HAP-1 (cell line): ENCODE data around the gene EIF1.
"Not testable (repeated sequence)": the region's sequence is repeated elsewhere in the genome, so short reads cannot be mapped to it uniquely, and the experiment has no call there.

Experiments used
- DNase-seq, 2 experiments: peaks; one replicate each; pipeline ENCODE4 v3.0.0-alpha.2; 2016 to 2020; ENCODE audit warnings: low spot score in 2 of 2
- H3K27me3 ChIP-seq: fragments of 250-450 bp; sonication (Bioruptor Pico); 2 replicates; pipeline ENCODE4 v1.5.1; 2020; ENCODE audit warnings: low read depth, mild to moderate bottlenecking, moderate library complexity
- H3K36me3 ChIP-seq: fragments of 250-450 bp; sonication (Bioruptor Pico); replicated peaks from 2 replicates; pipeline ENCODE4 v1.5.1; 2020; ENCODE audit warnings: mild to moderate bottlenecking
- H3K4me1 ChIP-seq: fragments of 250-450 bp; sonication (Bioruptor Pico); 2 replicates; pipeline ENCODE4 v1.5.1; 2020; ENCODE audit warnings: mild to moderate bottlenecking
- H3K4me3 ChIP-seq: fragments of 250-450 bp; sonication (Bioruptor Pico); 2 replicates; pipeline ENCODE4 v1.5.1; 2020; ENCODE audit warnings: mild to moderate bottlenecking, moderate library complexity
- H3K9me3 ChIP-seq: fragments of 250-450 bp; sonication (Bioruptor Pico); 2 replicates; pipeline ENCODE4 v1.5.1; 2020; ENCODE audit warnings: mild to moderate bottlenecking, moderate library complexity
- in situ Hi-C: fragments of 300-500 bp; cut with MboI; formaldehyde crosslinking; loops from 3 replicates; pipeline ENCODE4 v1.14.3; 2020; ENCODE audit warnings: low sequenced_read_pairs, inconsistent platforms, mixed read lengths

Gene EIF1

GRCh38 chr17:41678411-41678906 lies 10.2 kb upstream of the EIF1 start:
- Histone ChIP-seq H3K4me3 (no peak overlapping the region), H3K4me1 (peaks cover 4% of the 10 kb centered on the region; the same call in 1 of the 2 replicates), H3K36me3 (no peaks in the 10 kb centered on the region), H3K9me3 (peaks cover 4% of the 10 kb centered on the region), H3K27me3 (no peaks in the 10 kb centered on the region; the same call in 1 of the 2 replicates)
- in situ Hi-C loops, result no loop called here
- no peak for DNase-seq

GRCh38 chr17:41678907-41679739 lies 9.6 kb upstream of the EIF1 start:
- no peaks in the 10 kb centered on the region; the same call in 1 of the 2 replicates for H3K27me3 ChIP-seq
- peaks cover 4% of the 10 kb centered on the region; the same call in 1 of the 2 replicates for H3K4me1 ChIP-seq
- in situ Hi-C loops, result no loop called here
- H3K4me3 ChIP-seq, result no peak overlapping the region
- H3K9me3 ChIP-seq, result peaks cover 4% of the 10 kb centered on the region
- no peaks in the 10 kb centered on the region for H3K36me3 ChIP-seq
- DNase-seq, result no peak

GRCh38 chr17:41679740-41680425 lies 8.8 kb upstream of the EIF1 start:
- H3K9me3 ChIP-seq, result peaks cover 4% of the 10 kb centered on the region
- no peaks in the 10 kb centered on the region for H3K36me3 ChIP-seq
- no peak for DNase-seq
- no peak overlapping the region for H3K4me3 ChIP-seq
- in situ Hi-C loops, result no loop called here
- no peaks in the 10 kb centered on the region; the same call in 1 of the 2 replicates for H3K27me3 ChIP-seq
- peaks cover 4% of the 10 kb centered on the region; the same call in 1 of the 2 replicates for H3K4me1 ChIP-seq

- H3K4me1 ChIP-seq, result peaks cover 4% of the 10 kb centered on the region; the same call in 1 of the 2 replicates
- no peaks in the 10 kb centered on the region; the same call in 1 of the 2 replicates for H3K27me3 ChIP-seq
- no peaks in the 10 kb centered on the region for H3K36me3 ChIP-seq
- in situ Hi-C loops, result no loop called here
- H3K9me3 ChIP-seq, result peaks cover 4% of the 10 kb centered on the region
- no peak overlapping the region for H3K4me3 ChIP-seq
- DNase-seq, result no peak
Observed at GRCh38 chr17:41680426-41681040, 8.2 kb upstream of the EIF1 start.

- no peak overlapping the region for H3K4me3 ChIP-seq
- no peaks in the 10 kb centered on the region for H3K36me3 ChIP-seq
- no peaks in the 10 kb centered on the region; the same call in 1 of the 2 replicates for H3K27me3 ChIP-seq
- peaks cover 4% of the 10 kb centered on the region for H3K9me3 ChIP-seq
- peaks cover 4% of the 10 kb centered on the region; the same call in 1 of the 2 replicates for H3K4me1 ChIP-seq
- DNase-seq, result no peak
- in situ Hi-C loops, result no loop called here
Observed at GRCh38 chr17:41681776-41682175, 6.9 kb upstream of the EIF1 start.

- H3K27me3 ChIP-seq, result no peaks in the 10 kb centered on the region; the same call in 1 of the 2 replicates
- in situ Hi-C loops, result no loop called here
- no peak for DNase-seq
Observed at GRCh38 chr17:41682631-41683030, 6.1 kb upstream of the EIF1 start.

GRCh38 chr17:41683441-41684007 lies 5.2 kb upstream of the EIF1 start:
- DNase-seq, result no peak
- no peaks in the 10 kb centered on the region for H3K36me3 ChIP-seq
- no peaks in the 10 kb centered on the region; the same call in 1 of the 2 replicates for H3K27me3 ChIP-seq
- H3K9me3 ChIP-seq, result peaks cover under 1% of the 10 kb centered on the region
- in situ Hi-C loops, result no loop called here
- no peak overlapping the region for H3K4me3 ChIP-seq
- peaks cover 9% of the 10 kb centered on the region; the same call in 1 of the 2 replicates for H3K4me1 ChIP-seq

More at GRCh38 chr17:41682631-41683030, 6.1 kb upstream of the EIF1 start:
- Histone ChIP-seq H3K36me3 (no peaks in the 10 kb centered on the region), H3K4me3 (no peak overlapping the region), H3K4me1 (peaks cover 4% of the 10 kb centered on the region; the same call in 1 of the 2 replicates), H3K9me3 (peaks cover 4% of the 10 kb centered on the region)

GRCh38 chr17:41684035-41684434 lies 4.7 kb upstream of the EIF1 start:
- in situ Hi-C loops, result no loop called here
- DNase-seq, result no peak
- H3K4me1 ChIP-seq, result peaks cover 6% of the 10 kb centered on the region; the same call in 1 of the 2 replicates
- no peaks in the 10 kb centered on the region; the same call in 1 of the 2 replicates for H3K9me3 ChIP-seq
- no peak overlapping the region for H3K4me3 ChIP-seq
- H3K36me3 ChIP-seq, result peaks cover 3% of the 10 kb centered on the region
- no peaks in the 10 kb centered on the region; the same call in 1 of the 2 replicates for H3K27me3 ChIP-seq

- H3K9me3 ChIP-seq, H3K27me3 ChIP-seq, DNase-seq, H3K4me1 ChIP-seq, H3K4me3 ChIP-seq, in situ Hi-C loops: not testable (repeated sequence)
- H3K36me3 ChIP-seq, result peaks cover 20% of the 10 kb centered on the region
Observed at GRCh38 chr17:41685753-41686152, 2.9 kb upstream of the EIF1 start.

- DNase-seq, result no peak
- Histone ChIP-seq H3K4me3 (no peak overlapping the region), H3K4me1 (peaks cover 10% of the 10 kb centered on the region), H3K9me3 (no peaks in the 10 kb centered on the region), H3K36me3 (peaks cover 26% of the 10 kb centered on the region), H3K27me3 (no peaks in the 10 kb centered on the region)
- in situ Hi-C loops, result no loop called here
Observed at GRCh38 chr17:41686281-41686680, 2.4 kb upstream of the EIF1 start.

GRCh38 chr17:41687828-41688640 lies 651 bp upstream of the EIF1 start:
- peak overlapping the region; percentile 100 for H3K4me3 ChIP-seq
- DNase-seq, result peak in 1 of 2 experiments; percentile 32
- H3K9me3 ChIP-seq, result no peaks in the 10 kb centered on the region
- in situ Hi-C loops, result no loop called here
- peaks cover 10% of the 10 kb centered on the region for H3K4me1 ChIP-seq
- no peaks in the 10 kb centered on the region for H3K27me3 ChIP-seq
- peaks cover 42% of the 10 kb centered on the region for H3K36me3 ChIP-seq

- H3K36me3 ChIP-seq, result peaks cover 50% of the 10 kb centered on the region
- no peaks in the 10 kb centered on the region for H3K9me3 ChIP-seq
- peaks cover 10% of the 10 kb centered on the region for H3K4me1 ChIP-seq
- peak overlapping the region; percentile 100 for H3K4me3 ChIP-seq
- DNase-seq, result peak; percentile 52 to 77
- H3K27me3 ChIP-seq, result no peaks in the 10 kb centered on the region
- in situ Hi-C loops, result no loop called here
Observed at GRCh38 chr17:41689497-41690299, 1.0 kb downstream of the EIF1 start.
